ENCODE data around the gene SH3PXD2B.

Gene SH3PXD2B

GRCh38 chr5:172440486-172440885 is 13.8 kb downstream of the SH3PXD2B start:
- H3K27ac ChIP-seq = no peak overlapping the region
- TF ChIP-seq CTCF (IDR thresholded peaks at IDR 0.05) = no peak

GRCh38 chr5:172439785-172440477 is 14.4 kb downstream of the SH3PXD2B start:
- TF ChIP-seq CTCF (IDR thresholded peaks at IDR 0.05) = no peak
- TF ChIP-seq ZFX (IDR thresholded peaks at IDR 0.05; ENCODE audit: borderline replicate concordance) = no peak
- H3K27ac ChIP-seq = no peak overlapping the region

GRCh38 chr5:172438319-172438668 is 16.0 kb downstream of the SH3PXD2B start:
- TF ChIP-seq ZFX (IDR thresholded peaks at IDR 0.05; ENCODE audit: borderline replicate concordance) (no peak), CTCF (IDR thresholded peaks at IDR 0.05) (no peak)
- no peak overlapping the region for H3K27ac ChIP-seq

- TF ChIP-seq ZFX (IDR thresholded peaks at IDR 0.05; ENCODE audit: borderline replicate concordance) (no peak), CTCF (IDR thresholded peaks at IDR 0.05) (no peak)
- no peak overlapping the region for H3K27ac ChIP-seq
Observed at GRCh38 chr5:172437445-172438318, 16.6 kb downstream of the SH3PXD2B start.

- no peak overlapping the region for H3K27ac ChIP-seq
- TF ChIP-seq ZFX (IDR thresholded peaks at IDR 0.05; ENCODE audit: borderline replicate concordance) = no peak
- no peak for TF ChIP-seq CTCF (IDR thresholded peaks at IDR 0.05)
Observed at GRCh38 chr5:172436879-172437369, 17.4 kb downstream of the SH3PXD2B start.

GRCh38 chr5:172436078-172436878 is 18.0 kb downstream of the SH3PXD2B start:
- TF ChIP-seq CTCF (IDR thresholded peaks at IDR 0.05) (no peak), ZFX (IDR thresholded peaks at IDR 0.05; ENCODE audit: borderline replicate concordance) (no peak)
- H3K27ac ChIP-seq = no peak overlapping the region

Measured in 22Rv1 (cell line).